Vagina (tissue), 2 donors: ENCODE data around the gene ZNF76. TPM values are rescaled to one million over a fixed set of nuclear protein-coding genes. Genes with fewer than 3 reads are reported as not detected.

Experiments
- DNase-seq, 2 donors: peaks; one replicate each; pipeline ENCODE4 v3.0.0-alpha.2; 2017; ENCODE audit errors: extremely low spot score in 2 of 2
- H3K27ac ChIP-seq: fragments of 200-600 bp; sonication (generic); one replicate; pipeline ENCODE4 v1.5.1; 2019
- H3K27me3 ChIP-seq: fragments of 200-600 bp; sonication (generic); one replicate; pipeline ENCODE4 v1.5.1; 2019
- H3K36me3 ChIP-seq, 2 donors: fragments of 200-600 bp; sonication (generic); one replicate each; pipeline ENCODE4 v1.5.1; 2017 to 2019
- H3K4me1 ChIP-seq: fragments of 200-600 bp; sonication (generic); one replicate; pipeline ENCODE4 v1.5.1; 2019
- H3K4me3 ChIP-seq, 2 donors: fragments of 200-600 bp; sonication (generic); 1 replicate in 1 of 2; 2 replicates in 1 of 2; pipeline ENCODE4 v1.5.1; 2016 to 2019
- H3K9me3 ChIP-seq: fragments of 200-600 bp; sonication (generic); one replicate; pipeline ENCODE4 v1.5.1; 2019
- POLR2A ChIP-seq, 2 donors: fragments of 450-650 bp; IDR thresholded peaks; one replicate each; pipeline ENCODE4 v1.6.1; 2017; ENCODE audit warnings: antibody characterized with exemption in 2 of 2, mild to moderate bottlenecking in 2 of 2, moderate library complexity in 2 of 2
- POLR2AphosphoS5 ChIP-seq, 2 donors: sonication (generic); formaldehyde crosslinking; IDR thresholded peaks; one replicate each; pipeline ENCODE4 v1.9.0; 2017; ENCODE audit warnings: antibody characterized with exemption in 2 of 2, mild to moderate bottlenecking in 2 of 2, low read depth in 1 of 2; ENCODE audit not compliant: insufficient read depth in 1 of 2
- intact Hi-C: fragments of 100-400 bp; cut with DNase I; formaldehyde crosslinking; loops from one replicate; pipeline ENCODE4 v1.15.1; 2023
- total RNA-seq: library from RNA; depleted of rRNA; stranded (reverse); fragments of >200 nt; gene quantifications from one replicate; pipeline ENCODE4 v1.2.3, GENCODE V29; 2016
- TF ChIP-seq, protein P1 (sequence below), 3 experiments: fragments of 450-650 bp in 2 of 3; fragments of 200-600 bp in 1 of 3; sonication (generic) in 1 of 3; IDR thresholded peaks; one replicate each; pipeline ENCODE4 v1.5.1; 2017 to 2019; ENCODE audit warnings: antibody characterized with exemption in 3 of 3, mild to moderate bottlenecking in 2 of 3, moderate library complexity in 2 of 3

ZNF76 gene
- total RNA-seq, 1 donor from 2014 or later, result 39.0 TPM

GRCh38 chr6:35283361-35283760, 23.8 kb downstream of the ZNF76 start:
- no peaks in the 10 kb centered on the region for H3K27me3 ChIP-seq
- no peak for DNase-seq
- peaks cover 0 to 65% of the 10 kb centered on the region in 2 donors for H3K36me3 ChIP-seq
- H3K27ac ChIP-seq, result no peak overlapping the region
- TF ChIP-seq, protein P1, sequence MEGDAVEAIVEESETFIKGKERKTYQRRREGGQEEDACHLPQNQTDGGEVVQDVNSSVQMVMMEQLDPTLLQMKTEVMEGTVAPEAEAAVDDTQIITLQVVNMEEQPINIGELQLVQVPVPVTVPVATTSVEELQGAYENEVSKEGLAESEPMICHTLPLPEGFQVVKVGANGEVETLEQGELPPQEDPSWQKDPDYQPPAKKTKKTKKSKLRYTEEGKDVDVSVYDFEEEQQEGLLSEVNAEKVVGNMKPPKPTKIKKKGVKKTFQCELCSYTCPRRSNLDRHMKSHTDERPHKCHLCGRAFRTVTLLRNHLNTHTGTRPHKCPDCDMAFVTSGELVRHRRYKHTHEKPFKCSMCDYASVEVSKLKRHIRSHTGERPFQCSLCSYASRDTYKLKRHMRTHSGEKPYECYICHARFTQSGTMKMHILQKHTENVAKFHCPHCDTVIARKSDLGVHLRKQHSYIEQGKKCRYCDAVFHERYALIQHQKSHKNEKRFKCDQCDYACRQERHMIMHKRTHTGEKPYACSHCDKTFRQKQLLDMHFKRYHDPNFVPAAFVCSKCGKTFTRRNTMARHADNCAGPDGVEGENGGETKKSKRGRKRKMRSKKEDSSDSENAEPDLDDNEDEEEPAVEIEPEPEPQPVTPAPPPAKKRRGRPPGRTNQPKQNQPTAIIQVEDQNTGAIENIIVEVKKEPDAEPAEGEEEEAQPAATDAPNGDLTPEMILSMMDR (IDR thresholded peaks at IDR 0.05), result no peak
- TF ChIP-seq POLR2A (IDR thresholded peaks at IDR 0.05) (no peak), POLR2AphosphoS5 (IDR thresholded peaks at IDR 0.05; ENCODE audit: insufficient read depth in 1 of 2, low read depth in 1 of 2) (no peak)
- no peak overlapping the region for H3K4me3 ChIP-seq
- no peaks in the 10 kb centered on the region for H3K9me3 ChIP-seq
- H3K4me1 ChIP-seq, result no peaks in the 10 kb centered on the region
- intact Hi-C loops, result no loop called here

DNA sequence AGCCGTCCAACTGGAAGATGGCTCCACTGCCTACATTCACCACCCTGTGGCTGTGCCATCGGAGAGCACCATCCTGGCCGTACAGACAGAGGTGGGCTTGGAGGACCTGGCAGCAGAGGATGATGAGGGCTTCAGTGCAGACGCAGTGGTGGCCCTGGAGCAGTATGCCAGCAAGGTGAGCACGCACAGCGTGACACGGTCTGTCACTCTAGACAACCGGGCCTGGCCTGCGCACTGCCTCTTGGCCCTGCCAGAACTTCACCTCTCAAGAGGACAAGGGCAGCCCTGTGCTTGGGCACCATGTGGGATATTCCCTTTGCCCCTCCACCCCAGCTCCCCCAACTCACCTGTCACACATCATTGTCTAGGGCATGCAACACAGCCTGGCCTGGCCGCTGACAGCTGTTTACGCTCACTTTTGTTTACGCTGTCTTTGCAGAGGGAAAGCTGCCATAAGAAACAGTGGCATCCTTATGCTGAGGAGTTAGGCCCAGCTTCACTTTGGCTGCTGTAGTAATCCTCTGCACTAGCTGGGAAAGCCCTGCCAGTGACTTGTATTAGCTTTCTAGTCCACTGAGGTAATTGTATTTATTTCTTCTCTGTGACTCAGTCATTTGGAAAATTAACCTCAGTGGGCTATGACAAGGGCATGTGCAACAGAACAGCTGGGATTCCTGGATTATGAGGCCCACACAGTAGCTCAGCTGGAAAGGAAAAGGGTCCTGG, 28.3 kb downstream of the ZNF76 start:
- peaks cover 0 to 89% of the 10 kb centered on the region in 2 donors for H3K36me3 ChIP-seq
- intact Hi-C loops, result no loop called here
- H3K9me3 ChIP-seq, result no peaks in the 10 kb centered on the region

DNA sequence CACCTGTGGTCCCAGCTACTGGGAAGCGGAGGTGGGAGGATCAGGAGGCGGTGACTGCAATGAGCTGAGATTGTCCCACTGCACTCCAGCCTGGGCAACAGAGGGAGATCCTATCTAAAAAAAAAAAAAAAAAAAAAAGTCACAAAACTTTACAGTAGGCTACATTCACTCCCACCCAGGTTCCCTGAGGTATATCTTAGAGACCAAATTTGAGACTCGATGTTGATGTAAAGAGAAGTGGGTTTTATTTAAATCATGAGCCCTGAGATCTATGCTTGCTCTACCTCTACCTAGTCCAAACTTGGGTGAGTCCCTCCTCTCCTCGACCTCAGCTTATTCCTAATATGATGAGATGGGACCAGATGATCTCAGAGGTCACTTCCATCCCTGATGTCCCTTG, 29.3 kb downstream of the ZNF76 start:
- Histone ChIP-seq H3K27ac (no peak overlapping the region), H3K36me3 (peaks cover 0 to 80% of the 10 kb centered on the region in 2 donors), H3K9me3 (no peaks in the 10 kb centered on the region), H3K4me3 (no peak overlapping the region), H3K4me1 (no peaks in the 10 kb centered on the region), H3K27me3 (no peaks in the 10 kb centered on the region)
- intact Hi-C loops, result no loop called here
- no peak for DNase-seq
- TF ChIP-seq POLR2AphosphoS5 (IDR thresholded peaks at IDR 0.05; ENCODE audit: insufficient read depth in 1 of 2, low read depth in 1 of 2) (no peak), POLR2A (IDR thresholded peaks at IDR 0.05) (no peak)
- TF ChIP-seq, protein P1 (IDR thresholded peaks at IDR 0.05), result no peak

More for the DNA sequence above, 28.3 kb downstream of the ZNF76 start:
- TF ChIP-seq POLR2AphosphoS5 (IDR thresholded peaks at IDR 0.05; ENCODE audit: insufficient read depth in 1 of 2, low read depth in 1 of 2) (no peak), POLR2A (IDR thresholded peaks at IDR 0.05) (no peak)
- TF ChIP-seq, protein P1 (IDR thresholded peaks at IDR 0.05), result no peak
- H3K4me3 ChIP-seq, result no peak overlapping the region
- DNase-seq, result no peak
- H3K4me1 ChIP-seq, result no peaks in the 10 kb centered on the region
- H3K27ac ChIP-seq, result no peak overlapping the region
- H3K27me3 ChIP-seq, result no peaks in the 10 kb centered on the region

- TF ChIP-seq POLR2A (IDR thresholded peaks at IDR 0.05) (no peak), POLR2AphosphoS5 (IDR thresholded peaks at IDR 0.05; ENCODE audit: insufficient read depth in 1 of 2, low read depth in 1 of 2) (no peak)
- TF ChIP-seq, protein P1 (IDR thresholded peaks at IDR 0.05), result no peak
- Histone ChIP-seq H3K4me3 (no peak overlapping the region), H3K27ac (no peak overlapping the region), H3K27me3 (no peaks in the 10 kb centered on the region), H3K36me3 (peaks cover 0 to 73% of the 10 kb centered on the region in 2 donors), H3K4me1 (no peaks in the 10 kb centered on the region), H3K9me3 (no peaks in the 10 kb centered on the region)
- DNase-seq, result no peak
- intact Hi-C loops, result no loop called here
Observed at GRCh38 chr6:35291491-35291890, 32.0 kb downstream of the ZNF76 start.

- H3K4me1 ChIP-seq, result peaks cover 7% of the 10 kb centered on the region
- H3K9me3 ChIP-seq, result no peaks in the 10 kb centered on the region
- H3K4me3 ChIP-seq, result no peak overlapping the region
- peaks cover 0 to 64% of the 10 kb centered on the region in 2 donors for H3K36me3 ChIP-seq
- H3K27ac ChIP-seq, result no peak overlapping the region
- TF ChIP-seq POLR2A (IDR thresholded peaks at IDR 0.05), result no peak
- no peak for TF ChIP-seq POLR2AphosphoS5 (IDR thresholded peaks at IDR 0.05; ENCODE audit: insufficient read depth in 1 of 2, low read depth in 1 of 2)
- TF ChIP-seq, protein P1 (IDR thresholded peaks at IDR 0.05), result no peak
- intact Hi-C loops, result loop anchor here (1.0 kb wide), 1 partner anchor 20 kb away; no protein-coding TSS in a partner anchor
- DNase-seq, result no peak
- no peaks in the 10 kb centered on the region for H3K27me3 ChIP-seq
Observed at GRCh38 chr6:35292494-35292893, 33.0 kb downstream of the ZNF76 start.
